ENCODE data around the gene CD44. TPM values are rescaled to one million over a fixed set of nuclear protein-coding genes. Genes with fewer than 3 reads are reported as not detected.

The CD44 gene
- total RNA-seq, 1 donor from 2014 or later, result 14.0 TPM

GRCh38 chr11:35228328-35228725 lies 89.4 kb downstream of the CD44 start:
- no peaks in the 10 kb centered on the region for H3K27me3 ChIP-seq (ENCODE audit: low read depth)
- intact Hi-C loops (cut with micrococcal nuclease), result no loop called here
- TF ChIP-seq CTCF (IDR thresholded peaks at IDR 0.05; ENCODE audit: borderline replicate concordance), result no peak

GRCh38 chr11:35230388-35230787 lies 91.4 kb downstream of the CD44 start:
- no peak overlapping the region for H3K27ac ChIP-seq (replicated peaks)

More at GRCh38 chr11:35228328-35228725, 89.4 kb downstream of the CD44 start:
- peaks cover under 1% of the 10 kb centered on the region for H3K4me1 ChIP-seq
- peaks cover 12% of the 10 kb centered on the region for H3K36me3 ChIP-seq
- no peaks in the 10 kb centered on the region for H3K9me3 ChIP-seq (replicated peaks)
- H3K27ac ChIP-seq (replicated peaks), result no peak overlapping the region
- DNase-seq, result no peak
- H3K4me3 ChIP-seq, result no peak overlapping the region

GRCh38 chr11:35231076-35231860 lies 92.3 kb downstream of the CD44 start:
- H3K27me3 ChIP-seq (ENCODE audit: low read depth), result no peaks in the 10 kb centered on the region
- intact Hi-C loops (cut with micrococcal nuclease), result loop anchor here (10.0 kb wide), 1 partner anchor 306 kb away; no protein-coding TSS in a partner anchor

More at GRCh38 chr11:35230388-35230787, 91.4 kb downstream of the CD44 start:
- TF ChIP-seq CTCF (IDR thresholded peaks at IDR 0.05; ENCODE audit: borderline replicate concordance), result no peak
- no peak overlapping the region for H3K4me3 ChIP-seq
- H3K36me3 ChIP-seq, result peaks cover 12% of the 10 kb centered on the region
- no peaks in the 10 kb centered on the region for H3K27me3 ChIP-seq (ENCODE audit: low read depth)
- H3K9me3 ChIP-seq (replicated peaks), result peaks cover 12% of the 10 kb centered on the region
- no peak for DNase-seq
- intact Hi-C loops (cut with micrococcal nuclease), result loop anchor here (10.0 kb wide), 1 partner anchor 306 kb away; no protein-coding TSS in a partner anchor
- H3K4me1 ChIP-seq, result no peaks in the 10 kb centered on the region

GRCh38 chr11:35232891-35233330 lies 93.9 kb downstream of the CD44 start:
- Histone ChIP-seq H3K27ac (replicated peaks) (no peak overlapping the region), H3K36me3 (peaks cover 12% of the 10 kb centered on the region), H3K4me1 (peaks cover 8% of the 10 kb centered on the region), H3K27me3 (ENCODE audit: low read depth) (no peaks in the 10 kb centered on the region), H3K4me3 (no peak overlapping the region), H3K9me3 (replicated peaks) (peaks cover 12% of the 10 kb centered on the region)
- no peak for DNase-seq
- no peak for TF ChIP-seq CTCF (IDR thresholded peaks at IDR 0.05; ENCODE audit: borderline replicate concordance)
- intact Hi-C loops (cut with micrococcal nuclease), result loop anchor here (10.0 kb wide), 1 partner anchor 308 kb away; no protein-coding TSS in a partner anchor

More at GRCh38 chr11:35231076-35231860, 92.3 kb downstream of the CD44 start:
- TF ChIP-seq CTCF (IDR thresholded peaks at IDR 0.05; ENCODE audit: borderline replicate concordance), result no peak
- Histone ChIP-seq H3K27ac (replicated peaks) (no peak overlapping the region), H3K4me1 (no peaks in the 10 kb centered on the region), H3K9me3 (replicated peaks) (peaks cover 12% of the 10 kb centered on the region), H3K4me3 (no peak overlapping the region), H3K36me3 (peaks cover 12% of the 10 kb centered on the region)
- no peak for DNase-seq

- Histone ChIP-seq H3K27me3 (ENCODE audit: low read depth) (no peaks in the 10 kb centered on the region), H3K4me3 (no peak overlapping the region), H3K4me1 (peaks cover 10% of the 10 kb centered on the region), H3K27ac (replicated peaks) (no peak overlapping the region), H3K36me3 (peaks cover 12% of the 10 kb centered on the region), H3K9me3 (replicated peaks) (peaks cover 12% of the 10 kb centered on the region)
- DNase-seq, result no peak
- TF ChIP-seq CTCF (IDR thresholded peaks at IDR 0.05; ENCODE audit: borderline replicate concordance), result no peak
- intact Hi-C loops (cut with micrococcal nuclease), result loop anchor here (10.0 kb wide), 1 partner anchor 309 kb away; no protein-coding TSS in a partner anchor
Measured at GRCh38 chr11:35233518-35233917, 94.5 kb downstream of the CD44 start.
